OCI-LY1 (cell line): Measurements from ENCODE around the gene CIB4.

Experiments
- CTCF ChIP-seq: fragments of 200-600 bp; sonication (generic), shearing (Covaris generic); IDR thresholded peaks from 2 replicates; pipeline ENCODE4 v1.5.1; 2017; ENCODE audit warnings: mild to moderate bottlenecking, antibody characterized with exemption, low read length, moderate library complexity, mixed read lengths
- EZH2 ChIP-seq: fragments of 200-600 bp; sonication (generic), shearing (Covaris generic); IDR thresholded peaks from 2 replicates; pipeline ENCODE4 v1.8.0; 2017; ENCODE audit warnings: borderline replicate concordance, mixed run types, mild to moderate bottlenecking, antibody characterized with exemption, low read length, moderate library complexity, mixed read lengths

- no peak for TF ChIP-seq CTCF
- TF ChIP-seq EZH2: no peak
Measured at GRCh38 chr2:26626606-26627005, 14.6 kb downstream of the CIB4 start.
